Measurements from ENCODE around the gene RBM15.

- TF ChIP-seq ZNF654 (tag by site-specific recombination; IDR thresholded peaks at IDR 0.05; ENCODE audit: low read depth) (no peak), GLIS1 (tag by site-specific recombination; IDR thresholded peaks at IDR 0.05) (no peak), CTCF (tag by site-specific recombination; IDR thresholded peaks at IDR 0.05) (no peak), ZNF292 (tag by site-specific recombination; IDR thresholded peaks at IDR 0.05; ENCODE audit: borderline replicate concordance, low read depth) (no peak), ZNF112 (tag by site-specific recombination; IDR thresholded peaks at IDR 0.05) (no peak), TRIM28 (IDR thresholded peaks at IDR 0.05; ENCODE audit: borderline replicate concordance, low read length) (no peak), ZNF24 (tag by site-specific recombination; IDR thresholded peaks at IDR 0.05) (no peak), REST (tag by site-specific recombination; IDR thresholded peaks at IDR 0.05) (no peak), ZNF626 (tag by site-specific recombination; IDR thresholded peaks at IDR 0.05) (no peak), PBX3 (CRISPR knock-in tag; IDR thresholded peaks at IDR 0.05) (peak; percentile 68; the same call in 1 of the 2 replicates), SP2 (tag by site-specific recombination; IDR thresholded peaks at IDR 0.05) (peak; percentile 92), ZNF175 (tag by site-specific recombination; IDR thresholded peaks at IDR 0.05) (no peak), ZNF558 (tag by site-specific recombination; IDR thresholded peaks at IDR 0.05) (0 out of 2 replicates have a peak, but pooled peaks have one; percentile 6), ZNF510 (tag by site-specific recombination; IDR thresholded peaks at IDR 0.05; ENCODE audit: insufficient replicate concordance) (no peak)
Measured at GRCh38 chr1:110338886-110339406, at the start of gene RBM15.

Data from HEK293 (cell line).